Caki2 (cell line): ENCODE data around the gene GPR101. TPM values are rescaled to one million over a fixed set of nuclear protein-coding genes. Genes with fewer than 3 reads are reported as not detected.
"Not testable (repeated sequence)": the region's sequence is repeated elsewhere in the genome, so short reads cannot be mapped to it uniquely, and the experiment has no call there.

ENCODE experiments used
- DNase-seq: peaks from one replicate; pipeline ENCODE4 v3.0.0-alpha.2; 2015; ENCODE audit warnings: low read depth
- in situ Hi-C: cut with HindIII; loops from 2 replicates; pipeline ENCODE4 v1.10.0; 2016; ENCODE audit warnings: low sequenced_read_pairs, low pct_unique_long_range_greater_than_20kb, mixed read lengths
- total RNA-seq: library from RNA; depleted of rRNA; stranded (reverse); fragments of >200 nt; shearing (Covaris generic); gene quantifications from 2 replicates; pipeline ENCODE4 v1.2.3, GENCODE V29; 2014; ENCODE audit warnings: low replicate concordance; rRNA removed

The GPR101 gene
- total RNA-seq, 1 experiment from 2014 or later = not detected

DNA sequence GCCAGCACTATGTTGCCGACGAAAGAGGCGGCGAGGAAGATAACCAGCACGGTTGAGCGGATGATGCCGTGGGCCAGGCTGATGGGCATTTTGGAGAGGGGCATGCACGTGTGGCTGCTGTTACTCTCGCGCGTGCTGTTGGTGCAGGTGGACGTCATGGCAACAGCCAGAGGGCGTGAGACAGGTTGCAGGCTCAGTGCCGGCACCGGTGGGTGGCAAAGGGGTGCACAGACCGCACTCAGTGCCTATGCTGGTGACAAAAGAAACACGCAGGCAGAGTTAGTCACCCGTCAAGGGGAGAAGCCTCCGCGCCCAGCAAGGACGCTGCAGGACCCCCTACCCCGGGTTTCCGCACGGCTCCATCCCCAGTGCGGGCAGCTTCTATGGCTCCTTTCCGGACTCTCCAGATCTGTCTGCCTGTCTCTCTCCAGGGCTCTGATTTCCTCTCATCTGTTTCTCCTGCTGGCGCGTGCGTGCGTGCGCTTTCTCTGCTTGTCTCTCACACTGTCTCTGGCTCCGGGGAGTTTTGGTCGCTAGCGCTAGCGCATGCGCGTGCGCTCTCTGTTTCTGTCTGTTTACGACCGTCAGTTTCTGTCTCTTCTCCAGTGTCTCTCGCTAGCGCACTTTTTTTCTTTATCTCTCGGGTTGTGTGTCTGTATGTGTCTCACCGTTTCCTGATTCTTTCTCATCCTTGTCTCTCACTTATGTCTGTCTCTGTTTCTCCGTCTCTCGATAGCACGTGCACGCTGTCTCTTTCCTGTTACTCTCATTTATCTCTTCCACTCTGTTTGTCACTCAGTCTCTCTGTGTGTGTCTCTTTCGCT, 2.1 kb downstream of the GPR101 start:
- in situ Hi-C loops = no loop called here
- no peak for DNase-seq

DNA sequence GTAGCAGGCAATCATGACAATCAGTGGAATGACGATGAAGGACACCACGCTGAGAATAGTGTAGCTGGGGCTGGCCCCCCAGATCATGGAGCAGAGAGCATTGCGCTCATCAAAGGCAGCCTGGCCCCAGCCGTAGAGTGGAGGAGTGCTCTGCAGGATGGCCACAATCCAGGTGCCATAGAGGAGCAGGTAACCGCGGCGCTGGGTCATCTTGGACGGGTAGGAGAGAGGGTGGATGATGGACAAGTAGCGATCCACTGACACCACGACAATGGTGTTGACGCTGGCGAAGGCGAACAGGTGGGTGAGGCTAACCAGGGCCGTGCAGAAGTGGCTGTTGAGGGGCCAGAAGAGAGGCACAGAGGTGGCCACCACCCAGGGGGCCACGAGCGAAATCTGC, 2.8 kb downstream of the GPR101 start:
- DNase-seq = no peak
- in situ Hi-C loops = no loop called here

DNA sequence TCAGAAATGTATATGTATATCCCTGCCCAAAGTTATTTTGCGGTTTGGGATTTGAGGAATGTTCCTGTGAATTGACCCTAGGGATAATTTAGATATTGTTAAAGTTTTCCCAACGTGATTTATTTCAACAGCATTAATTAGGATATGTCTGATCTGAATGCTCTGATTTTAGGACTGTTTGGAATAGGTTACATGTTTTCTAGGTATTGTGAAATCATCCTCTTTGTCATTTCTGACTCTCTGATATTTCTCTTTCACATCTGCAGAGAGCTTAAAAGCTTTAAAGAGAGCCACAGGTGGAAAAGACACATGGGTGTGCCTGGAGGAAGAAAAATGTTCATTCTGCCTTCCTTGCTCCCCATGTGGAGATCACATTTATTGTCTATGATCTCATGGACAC, 5.1 kb downstream of the GPR101 start:
- DNase-seq = no peak
- in situ Hi-C loops = no loop called here

DNA sequence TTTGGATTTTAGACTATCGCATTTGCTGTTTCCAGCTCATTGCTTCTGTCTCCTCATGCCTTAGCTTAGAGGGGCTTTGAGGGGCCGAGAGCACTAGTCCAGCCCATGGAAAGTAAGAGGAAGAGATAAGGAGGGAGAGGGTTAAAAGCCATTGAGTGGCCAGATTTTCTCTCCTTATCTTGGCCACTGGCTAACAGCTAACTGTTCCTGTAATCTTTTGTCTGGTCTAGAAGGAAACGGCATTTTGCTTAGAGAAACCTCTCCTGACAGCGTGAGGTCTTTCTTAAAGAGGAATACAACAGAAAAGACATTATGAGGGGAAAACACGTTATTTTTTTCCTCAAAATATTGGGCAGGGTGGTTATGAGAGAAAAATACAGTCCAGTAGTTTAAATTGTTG, 7.9 kb downstream of the GPR101 start:
- in situ Hi-C loops = no loop called here
- no peak for DNase-seq

DNA sequence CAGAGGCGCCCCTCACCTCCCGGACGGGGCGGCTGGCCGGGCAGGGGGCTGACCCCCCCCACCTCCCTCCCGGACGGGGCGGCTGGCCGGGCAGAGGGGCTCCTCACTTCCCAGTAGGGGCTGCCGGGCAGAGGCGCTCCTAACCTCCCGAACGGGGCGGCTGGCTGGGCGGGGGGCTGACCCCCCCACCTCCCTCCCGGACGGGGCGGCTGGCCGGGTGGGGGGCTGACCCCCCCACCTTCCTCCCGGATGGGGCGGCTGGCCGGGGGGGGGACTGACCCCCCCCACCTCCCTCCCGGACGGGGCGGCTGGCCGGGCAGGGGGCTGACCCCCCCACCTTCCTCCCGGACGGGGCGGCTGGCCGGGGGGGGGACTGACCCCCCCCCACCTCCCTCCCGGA, 33.6 kb downstream of the GPR101 start:
- in situ Hi-C loops, DNase-seq: not testable (repeated sequence)

DNA sequence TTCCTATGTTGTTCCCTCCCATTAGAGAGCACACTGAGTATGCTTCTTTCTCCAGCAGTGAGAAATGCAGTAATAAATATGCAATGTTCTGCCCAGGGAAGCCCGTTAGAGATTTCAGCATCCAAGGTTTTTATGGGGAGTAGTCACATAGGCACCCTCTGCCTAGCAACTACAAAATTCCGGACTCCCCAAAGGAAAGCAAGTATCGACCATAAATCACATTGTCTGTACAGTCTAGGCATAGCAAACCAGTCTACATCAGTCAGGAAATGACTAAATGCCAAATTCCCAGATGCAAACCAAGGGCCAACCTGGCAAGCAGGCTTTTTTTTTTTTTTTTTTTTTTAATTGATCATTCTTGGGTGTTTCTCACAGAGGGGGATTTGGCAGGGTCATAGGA, 34.8 kb downstream of the GPR101 start:
- DNase-seq = no peak
- in situ Hi-C loops = no loop called here

Other genes starting within 250 kb of the GPR101 start
- gene RBMX, start 153.3 kb downstream of the GPR101 start, total RNA-seq = 364 and 438 TPM in 2 replicates